Measurements from ENCODE around the gene IL6ST.

DNA sequence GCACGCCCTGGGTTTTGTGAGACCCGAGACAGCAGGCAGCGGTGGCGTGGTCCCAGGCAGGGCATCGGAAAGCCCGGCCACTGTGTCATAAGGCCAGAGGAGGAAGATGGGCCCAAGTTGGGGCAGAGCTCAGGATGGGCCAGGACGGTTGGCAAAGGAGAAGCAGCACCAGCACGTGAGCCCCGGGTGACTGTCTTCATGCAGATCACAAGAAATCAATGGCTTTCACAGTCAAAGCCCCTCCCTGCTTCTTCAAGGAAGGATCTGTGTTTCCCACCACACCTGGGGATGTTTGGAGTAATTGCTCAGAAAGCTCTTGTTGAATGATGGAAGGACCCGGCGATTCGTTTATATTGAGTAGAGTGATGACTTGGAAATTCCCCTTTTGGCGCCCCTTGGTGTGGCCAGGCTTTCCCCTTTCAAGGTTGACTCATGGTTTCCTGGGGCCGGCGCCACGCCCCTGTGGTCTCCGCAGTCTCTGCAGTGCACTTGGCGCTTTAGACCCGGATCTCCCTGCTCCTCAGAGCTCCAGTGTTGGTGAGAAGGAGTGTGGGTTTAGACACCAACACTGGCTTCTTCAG is 91.6 kb downstream of the IL6ST start:
- TF ChIP-seq, protein P1, sequence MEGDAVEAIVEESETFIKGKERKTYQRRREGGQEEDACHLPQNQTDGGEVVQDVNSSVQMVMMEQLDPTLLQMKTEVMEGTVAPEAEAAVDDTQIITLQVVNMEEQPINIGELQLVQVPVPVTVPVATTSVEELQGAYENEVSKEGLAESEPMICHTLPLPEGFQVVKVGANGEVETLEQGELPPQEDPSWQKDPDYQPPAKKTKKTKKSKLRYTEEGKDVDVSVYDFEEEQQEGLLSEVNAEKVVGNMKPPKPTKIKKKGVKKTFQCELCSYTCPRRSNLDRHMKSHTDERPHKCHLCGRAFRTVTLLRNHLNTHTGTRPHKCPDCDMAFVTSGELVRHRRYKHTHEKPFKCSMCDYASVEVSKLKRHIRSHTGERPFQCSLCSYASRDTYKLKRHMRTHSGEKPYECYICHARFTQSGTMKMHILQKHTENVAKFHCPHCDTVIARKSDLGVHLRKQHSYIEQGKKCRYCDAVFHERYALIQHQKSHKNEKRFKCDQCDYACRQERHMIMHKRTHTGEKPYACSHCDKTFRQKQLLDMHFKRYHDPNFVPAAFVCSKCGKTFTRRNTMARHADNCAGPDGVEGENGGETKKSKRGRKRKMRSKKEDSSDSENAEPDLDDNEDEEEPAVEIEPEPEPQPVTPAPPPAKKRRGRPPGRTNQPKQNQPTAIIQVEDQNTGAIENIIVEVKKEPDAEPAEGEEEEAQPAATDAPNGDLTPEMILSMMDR (IDR thresholded peaks at IDR 0.05) = no peak
- TF ChIP-seq, protein P2, sequence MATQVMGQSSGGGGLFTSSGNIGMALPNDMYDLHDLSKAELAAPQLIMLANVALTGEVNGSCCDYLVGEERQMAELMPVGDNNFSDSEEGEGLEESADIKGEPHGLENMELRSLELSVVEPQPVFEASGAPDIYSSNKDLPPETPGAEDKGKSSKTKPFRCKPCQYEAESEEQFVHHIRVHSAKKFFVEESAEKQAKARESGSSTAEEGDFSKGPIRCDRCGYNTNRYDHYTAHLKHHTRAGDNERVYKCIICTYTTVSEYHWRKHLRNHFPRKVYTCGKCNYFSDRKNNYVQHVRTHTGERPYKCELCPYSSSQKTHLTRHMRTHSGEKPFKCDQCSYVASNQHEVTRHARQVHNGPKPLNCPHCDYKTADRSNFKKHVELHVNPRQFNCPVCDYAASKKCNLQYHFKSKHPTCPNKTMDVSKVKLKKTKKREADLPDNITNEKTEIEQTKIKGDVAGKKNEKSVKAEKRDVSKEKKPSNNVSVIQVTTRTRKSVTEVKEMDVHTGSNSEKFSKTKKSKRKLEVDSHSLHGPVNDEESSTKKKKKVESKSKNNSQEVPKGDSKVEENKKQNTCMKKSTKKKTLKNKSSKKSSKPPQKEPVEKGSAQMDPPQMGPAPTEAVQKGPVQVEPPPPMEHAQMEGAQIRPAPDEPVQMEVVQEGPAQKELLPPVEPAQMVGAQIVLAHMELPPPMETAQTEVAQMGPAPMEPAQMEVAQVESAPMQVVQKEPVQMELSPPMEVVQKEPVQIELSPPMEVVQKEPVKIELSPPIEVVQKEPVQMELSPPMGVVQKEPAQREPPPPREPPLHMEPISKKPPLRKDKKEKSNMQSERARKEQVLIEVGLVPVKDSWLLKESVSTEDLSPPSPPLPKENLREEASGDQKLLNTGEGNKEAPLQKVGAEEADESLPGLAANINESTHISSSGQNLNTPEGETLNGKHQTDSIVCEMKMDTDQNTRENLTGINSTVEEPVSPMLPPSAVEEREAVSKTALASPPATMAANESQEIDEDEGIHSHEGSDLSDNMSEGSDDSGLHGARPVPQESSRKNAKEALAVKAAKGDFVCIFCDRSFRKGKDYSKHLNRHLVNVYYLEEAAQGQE (IDR thresholded peaks at IDR 0.05; ENCODE audit: insufficient read depth in 1 of 2, low read depth in 2 of 2, low read length in 1 of 2) = no peak
- TF ChIP-seq SIN3A (IDR thresholded peaks at IDR 0.05; ENCODE audit: borderline replicate concordance, insufficient read depth, low read depth, low read length) (no peak), POLR2AphosphoS5 (IDR thresholded peaks at IDR 0.05; ENCODE audit: low read depth, low read length) (no peak), TCF7L2 (IDR thresholded peaks at IDR 0.05; ENCODE audit: low read depth, low read length) (no peak)

Data from Panc1 (cell line).